RPMI8226 (cell line): ENCODE measurements around the gene ERCC1.

Experiments
- DNase-seq: peaks from one replicate; pipeline ENCODE4 v3.0.0-alpha.2; 2015

ERCC1 gene

DNA sequence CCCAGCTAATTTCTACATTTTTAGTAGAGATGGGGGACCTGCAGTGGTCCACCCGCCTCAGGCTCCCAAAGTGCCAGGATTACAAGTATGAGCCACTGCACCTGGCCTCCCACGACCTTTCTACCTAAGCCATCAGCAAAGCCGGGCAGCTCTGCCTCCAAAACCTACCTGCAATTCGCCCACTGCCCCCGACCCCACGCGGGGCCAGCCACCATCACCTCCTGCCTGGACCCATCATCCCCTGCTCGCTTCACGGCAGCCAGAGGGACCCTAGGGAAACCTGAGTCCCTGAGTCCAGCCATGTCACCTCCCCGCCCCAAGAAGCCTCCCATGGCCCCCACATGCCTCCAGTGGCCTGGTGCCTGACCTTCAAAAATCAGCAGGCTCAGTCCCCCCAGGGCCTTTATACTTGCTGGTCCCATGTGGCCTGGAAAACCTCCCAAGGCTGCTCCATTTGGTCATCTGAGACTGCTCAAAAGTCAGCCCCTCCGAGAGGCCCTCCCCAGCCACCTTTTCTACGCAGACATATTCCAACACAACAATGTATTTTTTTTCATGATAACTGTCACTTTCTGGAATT is 65.4 kb downstream of the ERCC1 start:
- DNase-seq, result no peak

DNA sequence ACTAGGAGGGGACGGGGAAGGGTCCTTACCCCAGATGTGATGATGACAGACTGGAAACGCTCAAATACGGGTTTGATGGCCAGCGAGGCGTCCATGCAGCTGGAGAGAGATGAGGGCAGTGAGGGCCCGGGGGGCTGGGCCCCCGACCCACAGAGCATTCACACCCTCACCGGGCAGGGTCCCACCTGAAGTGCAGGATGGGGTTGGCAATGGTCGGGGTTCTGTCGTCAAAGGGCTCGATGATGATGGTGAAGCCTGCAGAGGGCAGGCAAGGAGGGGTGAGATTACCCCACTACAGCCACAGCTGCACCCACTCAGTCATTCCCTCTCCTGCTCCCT is 66.3 kb downstream of the ERCC1 start:
- DNase-seq, result no peak
